Neural cell (in vitro differentiated cells): ENCODE data around the gene MAD1L1.

Source experiments
- RAD21 ChIP-seq: fragments of 450-650 bp; conservative IDR thresholded peaks from 2 replicates; pipeline ENCODE4 v1.6.1; 2014; ENCODE audit warnings: antibody characterized with exemption, mild to moderate bottlenecking, moderate library complexity
- TF ChIP-seq, protein P1 (sequence below): fragments of 450-650 bp; IDR thresholded peaks from 2 replicates; pipeline ENCODE4 v1.5.1; 2014; ENCODE audit warnings: antibody characterized with exemption, mild to moderate bottlenecking, moderate library complexity; ENCODE audit not compliant: poor library complexity, severe bottlenecking

GRCh38 chr7:2132243-2132642, 100.5 kb downstream of the MAD1L1 start:
- TF ChIP-seq RAD21 = no peak
- TF ChIP-seq, protein P1, sequence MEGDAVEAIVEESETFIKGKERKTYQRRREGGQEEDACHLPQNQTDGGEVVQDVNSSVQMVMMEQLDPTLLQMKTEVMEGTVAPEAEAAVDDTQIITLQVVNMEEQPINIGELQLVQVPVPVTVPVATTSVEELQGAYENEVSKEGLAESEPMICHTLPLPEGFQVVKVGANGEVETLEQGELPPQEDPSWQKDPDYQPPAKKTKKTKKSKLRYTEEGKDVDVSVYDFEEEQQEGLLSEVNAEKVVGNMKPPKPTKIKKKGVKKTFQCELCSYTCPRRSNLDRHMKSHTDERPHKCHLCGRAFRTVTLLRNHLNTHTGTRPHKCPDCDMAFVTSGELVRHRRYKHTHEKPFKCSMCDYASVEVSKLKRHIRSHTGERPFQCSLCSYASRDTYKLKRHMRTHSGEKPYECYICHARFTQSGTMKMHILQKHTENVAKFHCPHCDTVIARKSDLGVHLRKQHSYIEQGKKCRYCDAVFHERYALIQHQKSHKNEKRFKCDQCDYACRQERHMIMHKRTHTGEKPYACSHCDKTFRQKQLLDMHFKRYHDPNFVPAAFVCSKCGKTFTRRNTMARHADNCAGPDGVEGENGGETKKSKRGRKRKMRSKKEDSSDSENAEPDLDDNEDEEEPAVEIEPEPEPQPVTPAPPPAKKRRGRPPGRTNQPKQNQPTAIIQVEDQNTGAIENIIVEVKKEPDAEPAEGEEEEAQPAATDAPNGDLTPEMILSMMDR = no peak
